ENCODE results near the gene PRR14.

The PRR14 gene

GRCh38 chr16:30657866-30658730 is 7.3 kb downstream of the PRR14 start, which contains the start of gene FBRS:
FBRS (plus strand) TSS chr16:30658431; CDS start chr16:30659519, 1,088 bp downstream.
- H3K27ac ChIP-seq, result peak within 1 kb of the TSS; percentile 95
- peak; percentile 87 for TF ChIP-seq CTCF (conservative IDR thresholded peaks at IDR 0.05)

GRCh38 chr16:30658731-30659506 is 8.2 kb downstream of the PRR14 start:
- TF ChIP-seq CTCF (conservative IDR thresholded peaks at IDR 0.05), result no peak
- H3K27ac ChIP-seq, result peak overlapping the region; percentile 95

GRCh38 chr16:30659507-30660423 is 9.0 kb downstream of the PRR14 start:
- H3K27ac ChIP-seq, result peak overlapping the region; percentile 95
- no peak for TF ChIP-seq CTCF (conservative IDR thresholded peaks at IDR 0.05)

- H3K27ac ChIP-seq, result peak overlapping the region; percentile 95
- no peak for TF ChIP-seq CTCF (conservative IDR thresholded peaks at IDR 0.05)
Measured at GRCh38 chr16:30660424-30661261, 9.9 kb downstream of the PRR14 start.

GRCh38 chr16:30662449-30662848 is 11.7 kb downstream of the PRR14 start:
- no peak for TF ChIP-seq CTCF (conservative IDR thresholded peaks at IDR 0.05)
- H3K27ac ChIP-seq, result no peak overlapping the region

- H3K27ac ChIP-seq, result no peak overlapping the region
- TF ChIP-seq CTCF (conservative IDR thresholded peaks at IDR 0.05), result no peak
Measured at GRCh38 chr16:30663038-30663437, 12.3 kb downstream of the PRR14 start.
